Activated B cell treated with CpG ODN at 0.5 μM for 24 hours (primary cell): ENCODE results near the gene ANKRD22. TPM values are rescaled to one million over a fixed set of nuclear protein-coding genes. Genes with fewer than 3 reads are reported as not detected.

Source experiments
- ATAC-seq: fragments of 200-7000 bp; cut with Tn5 transposase; one replicate; pipeline ENCODE4 v1.10.0; 2021; ENCODE audit warnings: low read depth, mild to moderate bottlenecking, moderate library complexity
- CTCF ChIA-PET: fragments of 350-600 bp; sonication (Branson Sonifier 250); formaldehyde crosslinking; loops from one replicate; lab custom pipeline; 2021; ENCODE audit warnings: antibody characterized with exemption; lab: Charles Lee
- POLR2A ChIA-PET: fragments of 350-600 bp; sonication (Branson Sonifier 250); formaldehyde crosslinking; loops from one replicate; lab custom pipeline; 2021; ENCODE audit warnings: antibody characterized with exemption; lab: Charles Lee
- DNase-seq: peaks from one replicate; pipeline ENCODE4 v3.0.0; 2022
- H3K27ac Mint-ChIP-seq: one replicate; pipeline ENCODE4 v1.8.0; 2020; ENCODE audit warnings: mixed read lengths
- H3K27me3 Mint-ChIP-seq: one replicate; pipeline ENCODE4 v1.8.0; 2021; ENCODE audit warnings: mixed read lengths
- H3K36me3 Mint-ChIP-seq: one replicate; pipeline ENCODE4 v1.8.0; 2021; ENCODE audit warnings: low read depth, mixed read lengths
- H3K4me1 Mint-ChIP-seq: one replicate; pipeline ENCODE4 v1.8.0; 2021; ENCODE audit warnings: mixed read lengths
- H3K4me3 Mint-ChIP-seq: one replicate; pipeline ENCODE4 v1.8.0; 2020; ENCODE audit warnings: mild to moderate bottlenecking, mixed read lengths
- H3K9me3 Mint-ChIP-seq: one replicate; pipeline ENCODE4 v1.8.0; 2020; ENCODE audit warnings: mixed read lengths
- CTCF ChIP-seq: fragments of 200-600 bp; IDR thresholded peaks from one replicate; pipeline ENCODE4 v1.8.0; 2022; ENCODE audit warnings: antibody characterized with exemption, mild to moderate bottlenecking
- intact Hi-C: fragments of 100-400 bp; cut with micrococcal nuclease; formaldehyde crosslinking; loops from one replicate; pipeline ENCODE4 v1.15.1; 2024
- total RNA-seq: library from RNA; stranded (reverse); gene quantifications from 2 replicates; pipeline ENCODE4 v1.2.3, GENCODE V29; 2022

Gene ANKRD22
- total RNA-seq, 1 donor from 2014 or later: not detected

- Mint-ChIP-seq H3K4me3 (no peak overlapping the region), H3K27me3 (no peaks in the 10 kb centered on the region), H3K27ac (no peak overlapping the region), H3K36me3 (no peaks in the 10 kb centered on the region), H3K9me3 (no peaks in the 10 kb centered on the region), H3K4me1 (peaks cover 5% of the 10 kb centered on the region)
- ATAC-seq: no peak
- intact Hi-C loops: no loop called here
- ChIA-PET POLR2A (no interaction called here), CTCF (interaction anchor here (0.7 kb wide), 1 partner anchor 38 kb away, joined by 3 read pairs; no protein-coding TSS in a partner anchor)
- TF ChIP-seq CTCF: no peak
- no peak for DNase-seq
These were observed 22.6 kb upstream of the ANKRD22 start for GRCh38 chr10:88874281-88874680.

- intact Hi-C loops: no loop called here
- POLR2A ChIA-PET: no interaction called here
- no peak for TF ChIP-seq CTCF
- Mint-ChIP-seq H3K4me3 (no peak overlapping the region), H3K4me1 (peaks cover 3% of the 10 kb centered on the region), H3K27ac (no peak overlapping the region), H3K27me3 (no peaks in the 10 kb centered on the region), H3K36me3 (no peaks in the 10 kb centered on the region), H3K9me3 (no peaks in the 10 kb centered on the region)
- CTCF ChIA-PET: interaction anchor here (0.6 kb wide), 1 partner anchor 13 kb away, joined by 3 read pairs; no protein-coding TSS in a partner anchor
- DNase-seq (no peak), ATAC-seq (no peak)
These were observed 22.1 kb upstream of the ANKRD22 start for GRCh38 chr10:88873757-88874156.

- POLR2A ChIA-PET: interaction anchor here (1.0 to 1.6 kb wide), 2 partner anchors 10 kb away, joined by 4 read pairs; partner anchors contain the start of gene STAMBPL1
- no peak for TF ChIP-seq CTCF
These were observed 18.4 kb upstream of the ANKRD22 start for GRCh38 chr10:88870089-88870488.

GRCh38 chr10:88866454-88866853 lies 14.8 kb upstream of the ANKRD22 start:
- Mint-ChIP-seq H3K4me3 (no peak overlapping the region), H3K27ac (no peak overlapping the region), H3K27me3 (no peaks in the 10 kb centered on the region), H3K9me3 (no peaks in the 10 kb centered on the region), H3K36me3 (no peaks in the 10 kb centered on the region), H3K4me1 (peaks cover 3% of the 10 kb centered on the region)
- no peak for TF ChIP-seq CTCF
- CTCF ChIA-PET: no interaction called here
- POLR2A ChIA-PET: no interaction called here
- ATAC-seq (no peak), DNase-seq (no peak)
- intact Hi-C loops: no loop called here

More at GRCh38 chr10:88870089-88870488, 18.4 kb upstream of the ANKRD22 start:
- intact Hi-C loops: no loop called here
- H3K9me3 Mint-ChIP-seq: no peaks in the 10 kb centered on the region
- no peaks in the 10 kb centered on the region for H3K36me3 Mint-ChIP-seq
- no peaks in the 10 kb centered on the region for H3K27me3 Mint-ChIP-seq
- CTCF ChIA-PET: interaction anchor here (1.1 kb wide), 1 partner anchor 63 kb away, joined by 5 read pairs; no protein-coding TSS in a partner anchor
- H3K4me3 Mint-ChIP-seq: no peak overlapping the region
- DNase-seq (no peak), ATAC-seq (no peak)
- H3K4me1 Mint-ChIP-seq: peaks cover 3% of the 10 kb centered on the region
- no peak overlapping the region for H3K27ac Mint-ChIP-seq

GRCh38 chr10:88865281-88865876 lies 13.7 kb upstream of the ANKRD22 start:
- DNase-seq: no peak
- H3K4me3 Mint-ChIP-seq: no peak overlapping the region
- no peaks in the 10 kb centered on the region for H3K36me3 Mint-ChIP-seq
- H3K27me3 Mint-ChIP-seq: no peaks in the 10 kb centered on the region
- ChIA-PET POLR2A (interaction anchor here (1.0 kb wide), 1 partner anchor 14 kb away, joined by 4 read pairs; the partner anchor contains the start of gene STAMBPL1), CTCF (interaction anchor here (1.7 kb wide), 1 partner anchor 29 kb away, joined by 6 read pairs; no protein-coding TSS in a partner anchor)
- ATAC-seq: no peak
- H3K27ac Mint-ChIP-seq: no peak overlapping the region
- H3K4me1 Mint-ChIP-seq: peaks cover 3% of the 10 kb centered on the region
- H3K9me3 Mint-ChIP-seq: no peaks in the 10 kb centered on the region
- TF ChIP-seq CTCF: no peak
- intact Hi-C loops: no loop called here
